ENCODE data around the gene CLRN2.
"Not testable (repeated sequence)": the region's sequence is repeated elsewhere in the genome, so short reads cannot be mapped to it uniquely, and the experiment has no call there.

The CLRN2 gene

DNA sequence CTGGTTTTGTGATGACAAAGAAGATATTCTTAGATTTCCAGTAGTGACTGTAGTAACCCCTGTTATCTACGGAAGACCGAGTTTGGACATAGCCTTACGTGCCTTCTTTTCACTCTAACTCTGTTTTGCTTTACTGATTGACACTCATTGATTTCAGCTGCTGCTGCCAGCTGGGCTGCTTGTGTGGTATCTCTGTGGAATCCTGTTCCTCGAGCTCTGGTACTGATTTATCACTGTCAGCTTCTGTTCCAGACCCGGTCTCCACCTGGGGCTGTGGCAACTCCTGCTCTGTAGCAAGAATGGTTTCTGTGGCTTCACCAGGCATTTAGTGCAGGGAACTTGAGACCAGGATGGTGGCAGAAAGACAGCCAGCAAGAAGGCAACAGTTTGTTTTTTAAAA lies 37.5 kb downstream of the CLRN2 start:
- peaks cover 4% of the 10 kb centered on the region for H3K27me3 Mint-ChIP-seq
- no peaks in the 10 kb centered on the region for H3K36me3 Mint-ChIP-seq
- no peaks in the 10 kb centered on the region for H3K9me3 Mint-ChIP-seq
- H3K4me1 Mint-ChIP-seq, result no peaks in the 10 kb centered on the region
- no peak overlapping the region for H3K4me3 Mint-ChIP-seq
- H3K27ac Mint-ChIP-seq, result no peak overlapping the region

DNA sequence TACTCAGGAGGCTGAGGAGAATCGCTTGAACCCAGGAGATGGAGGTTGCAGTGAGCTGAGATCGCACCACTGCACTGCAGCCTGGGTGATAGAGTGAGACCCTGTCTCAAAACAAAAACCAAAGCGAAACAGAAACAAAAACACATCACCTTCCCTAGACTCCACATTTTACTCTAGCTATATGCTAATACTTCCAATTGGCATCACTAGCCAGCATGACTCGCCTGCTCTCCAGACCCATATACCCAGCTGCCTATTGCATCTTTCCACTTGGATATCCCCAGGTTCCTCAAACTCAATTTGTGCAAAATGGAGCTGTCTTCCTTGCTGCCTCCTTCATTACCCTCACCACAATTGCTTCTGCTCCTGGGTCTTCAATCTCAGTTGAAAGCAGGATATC lies 39.6 kb downstream of the CLRN2 start:
- no peak overlapping the region for H3K4me3 Mint-ChIP-seq
- peaks cover 4% of the 10 kb centered on the region for H3K27me3 Mint-ChIP-seq
- no peaks in the 10 kb centered on the region for H3K4me1 Mint-ChIP-seq
- H3K27ac Mint-ChIP-seq, result no peak overlapping the region
- H3K36me3 Mint-ChIP-seq, result no peaks in the 10 kb centered on the region
- no peaks in the 10 kb centered on the region for H3K9me3 Mint-ChIP-seq

DNA sequence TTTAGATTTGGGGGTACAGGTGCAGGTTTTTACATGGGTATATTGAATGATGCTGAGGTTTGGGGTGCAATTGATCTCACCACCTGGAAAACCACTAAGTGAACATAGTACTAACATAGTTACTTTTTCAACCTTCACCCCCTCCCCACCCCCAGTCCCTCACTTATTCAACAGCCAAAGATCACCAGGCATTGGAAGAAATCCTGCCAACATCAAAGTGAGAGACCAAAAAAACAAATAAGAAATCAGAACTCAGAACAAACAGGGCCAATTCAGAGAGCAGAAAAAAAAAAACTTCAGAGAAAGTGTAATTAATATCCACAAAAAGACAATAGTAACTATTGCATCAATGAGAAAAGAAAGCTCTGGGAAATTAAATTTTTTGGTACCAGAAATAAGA lies 41.5 kb downstream of the CLRN2 start:
- H3K27ac Mint-ChIP-seq, result no peak overlapping the region
- H3K9me3 Mint-ChIP-seq, result no peaks in the 10 kb centered on the region
- no peaks in the 10 kb centered on the region for H3K36me3 Mint-ChIP-seq
- no peaks in the 10 kb centered on the region for H3K4me1 Mint-ChIP-seq
- H3K27me3 Mint-ChIP-seq, result peaks cover 4% of the 10 kb centered on the region
- no peak overlapping the region for H3K4me3 Mint-ChIP-seq

DNA sequence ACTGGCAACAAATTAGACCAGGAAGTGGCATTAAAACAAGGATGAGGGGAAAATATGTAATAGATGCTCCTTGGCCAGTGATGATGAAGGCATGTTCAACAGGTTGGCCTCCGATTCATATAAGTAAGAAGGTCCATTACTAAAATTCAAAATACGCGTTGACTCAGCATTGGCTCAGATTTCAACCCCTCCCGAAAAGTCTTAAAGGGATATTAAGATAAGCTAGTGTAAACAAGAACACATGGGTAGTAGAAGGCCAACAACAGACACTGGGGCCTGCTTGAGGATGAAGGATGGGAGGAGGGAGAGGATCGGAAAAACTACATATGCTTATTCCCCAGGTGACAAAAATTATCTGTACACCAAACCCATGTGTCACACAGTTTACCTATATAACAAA lies 42.9 kb downstream of the CLRN2 start:
- H3K36me3 Mint-ChIP-seq, result no peaks in the 10 kb centered on the region
- H3K27ac Mint-ChIP-seq, result no peak overlapping the region
- H3K27me3 Mint-ChIP-seq, result peaks cover 4% of the 10 kb centered on the region
- H3K4me3 Mint-ChIP-seq, result no peak overlapping the region
- H3K9me3 Mint-ChIP-seq, result no peaks in the 10 kb centered on the region
- H3K4me1 Mint-ChIP-seq, result no peaks in the 10 kb centered on the region

DNA sequence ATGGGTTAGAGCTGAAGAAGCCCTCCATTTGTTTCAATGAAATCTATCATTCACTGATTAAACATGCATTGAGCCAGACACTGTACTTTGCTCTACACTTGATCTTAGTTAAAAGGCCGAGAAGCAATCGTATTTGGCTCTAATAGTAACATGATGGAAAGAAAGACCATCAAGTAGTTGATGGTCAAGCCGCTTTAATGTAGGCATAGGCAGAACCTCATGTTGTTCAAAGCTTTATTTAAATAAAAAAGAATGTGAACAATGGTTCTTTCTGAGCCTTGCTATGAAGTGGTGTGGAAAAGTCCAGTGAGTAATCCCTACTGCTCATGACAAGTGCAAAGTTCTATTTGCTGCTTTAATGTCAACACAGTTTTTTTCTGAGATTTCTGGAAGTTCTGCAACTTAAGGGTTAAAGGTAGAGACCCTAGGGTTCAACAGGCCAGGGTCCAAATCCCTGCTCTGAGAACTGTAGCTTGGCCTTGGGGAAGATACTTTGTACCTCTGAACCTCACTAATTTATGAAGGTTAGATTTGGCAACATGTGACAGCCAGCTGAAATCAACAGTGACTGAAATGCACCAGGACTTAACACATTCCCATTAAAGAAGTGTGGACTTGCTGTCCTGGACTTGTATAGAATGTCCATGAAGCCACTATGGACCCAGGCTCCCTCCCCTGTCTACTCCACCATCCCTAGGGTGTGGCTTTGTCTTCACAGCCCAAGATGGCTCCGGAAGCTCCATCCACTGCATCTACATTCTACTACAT lies 44.2 kb downstream of the CLRN2 start:
- H3K4me3 Mint-ChIP-seq, result no peak overlapping the region
- H3K27me3 Mint-ChIP-seq, result peaks cover 4% of the 10 kb centered on the region
- H3K27ac Mint-ChIP-seq, result no peak overlapping the region
- no peaks in the 10 kb centered on the region for H3K36me3 Mint-ChIP-seq
- H3K4me1 Mint-ChIP-seq, result no peaks in the 10 kb centered on the region
- no peaks in the 10 kb centered on the region for H3K9me3 Mint-ChIP-seq

DNA sequence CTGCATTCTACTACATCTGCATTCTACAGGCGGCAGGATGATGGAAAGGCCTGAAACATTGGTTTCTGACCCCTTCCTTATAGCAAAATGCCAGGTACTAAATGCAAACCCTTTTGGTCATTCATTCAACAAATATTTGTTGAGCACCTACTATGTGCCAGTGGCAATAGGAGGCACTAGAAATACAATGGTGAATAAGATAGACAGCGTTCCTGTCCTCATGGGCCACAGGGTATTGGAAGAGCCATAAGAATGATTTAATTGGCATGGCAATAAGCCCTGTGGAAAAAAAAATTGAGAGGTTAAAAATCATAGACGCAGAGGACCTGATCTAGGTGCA lies 44.7 kb downstream of the CLRN2 start:
- H3K36me3 Mint-ChIP-seq, result no peaks in the 10 kb centered on the region
- no peak overlapping the region for H3K27ac Mint-ChIP-seq
- no peaks in the 10 kb centered on the region for H3K4me1 Mint-ChIP-seq
- H3K4me3 Mint-ChIP-seq, result no peak overlapping the region
- no peaks in the 10 kb centered on the region for H3K9me3 Mint-ChIP-seq
- peaks cover 3% of the 10 kb centered on the region for H3K27me3 Mint-ChIP-seq

DNA sequence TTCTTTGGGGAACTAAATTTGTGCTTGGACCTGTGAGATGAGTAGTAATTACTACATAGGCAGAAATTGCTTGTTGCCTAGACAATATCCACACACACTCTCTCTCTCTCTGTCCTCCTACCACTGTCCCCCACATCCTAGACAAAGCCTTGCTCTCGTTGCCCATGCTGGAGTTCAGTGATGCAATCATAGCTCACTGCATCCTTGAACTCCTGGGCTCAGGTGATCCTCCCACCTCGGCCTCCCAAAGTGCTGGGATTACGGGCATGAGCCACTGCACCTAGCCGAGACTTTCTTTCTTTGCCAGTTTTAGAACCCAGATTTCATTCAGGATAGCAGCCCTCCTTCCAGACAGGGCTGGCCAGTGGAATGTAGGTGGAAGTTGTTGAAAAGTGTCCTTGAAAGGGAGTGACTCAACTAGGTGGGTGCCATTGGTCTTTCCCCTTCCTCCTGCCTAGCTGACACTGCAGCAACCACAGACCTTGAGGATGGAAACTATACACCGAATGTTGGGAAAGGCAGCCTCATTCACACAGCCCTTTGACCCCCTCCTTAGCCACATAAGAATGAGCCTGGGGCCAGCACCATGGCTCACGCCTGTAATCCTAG lies 45.2 kb downstream of the CLRN2 start:
- Mint-ChIP-seq H3K9me3 (no peaks in the 10 kb centered on the region), H3K27ac (no peak overlapping the region), H3K36me3 (no peaks in the 10 kb centered on the region), H3K4me3 (no peak overlapping the region), H3K4me1 (no peaks in the 10 kb centered on the region), H3K27me3 (no peaks in the 10 kb centered on the region)

DNA sequence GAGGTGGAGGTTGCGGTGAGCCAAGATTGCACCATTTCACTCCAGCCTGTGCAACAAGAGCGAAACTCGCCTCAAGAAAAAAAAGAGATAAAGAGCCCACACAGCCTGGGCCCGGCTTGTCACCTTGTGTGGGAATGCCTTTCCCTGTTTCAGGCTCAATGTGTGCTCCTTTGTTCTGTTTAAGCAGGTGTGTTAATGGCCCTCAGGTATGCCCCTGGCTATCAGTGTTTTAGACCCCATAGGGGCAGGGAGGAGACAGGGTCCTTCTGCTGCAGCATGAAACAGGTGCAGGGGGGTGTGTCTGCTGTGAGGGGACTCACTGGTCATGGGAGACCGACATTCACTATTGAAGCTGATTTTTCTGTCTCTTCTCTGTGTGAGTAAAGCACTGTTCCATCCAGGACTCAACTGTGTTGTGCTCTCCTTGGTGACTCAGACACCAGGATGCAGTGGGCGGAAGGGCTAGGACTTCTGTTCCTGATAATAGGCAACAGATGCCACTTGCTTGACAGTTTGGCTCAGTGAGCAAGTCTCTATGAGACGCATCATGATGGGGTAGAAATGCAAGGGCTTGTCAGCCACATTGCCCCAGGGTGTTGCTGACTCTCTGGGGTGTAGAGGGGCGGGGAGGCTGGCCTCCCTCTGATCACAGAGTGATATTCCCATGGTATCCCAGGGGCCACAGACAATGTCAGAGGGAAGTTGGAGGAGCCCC lies 46.4 kb downstream of the CLRN2 start:
- no peaks in the 10 kb centered on the region for H3K27me3 Mint-ChIP-seq
- H3K4me3 Mint-ChIP-seq, result no peak overlapping the region
- H3K27ac Mint-ChIP-seq, result no peak overlapping the region
- H3K36me3 Mint-ChIP-seq, result no peaks in the 10 kb centered on the region
- no peaks in the 10 kb centered on the region for H3K4me1 Mint-ChIP-seq
- no peaks in the 10 kb centered on the region for H3K9me3 Mint-ChIP-seq

DNA sequence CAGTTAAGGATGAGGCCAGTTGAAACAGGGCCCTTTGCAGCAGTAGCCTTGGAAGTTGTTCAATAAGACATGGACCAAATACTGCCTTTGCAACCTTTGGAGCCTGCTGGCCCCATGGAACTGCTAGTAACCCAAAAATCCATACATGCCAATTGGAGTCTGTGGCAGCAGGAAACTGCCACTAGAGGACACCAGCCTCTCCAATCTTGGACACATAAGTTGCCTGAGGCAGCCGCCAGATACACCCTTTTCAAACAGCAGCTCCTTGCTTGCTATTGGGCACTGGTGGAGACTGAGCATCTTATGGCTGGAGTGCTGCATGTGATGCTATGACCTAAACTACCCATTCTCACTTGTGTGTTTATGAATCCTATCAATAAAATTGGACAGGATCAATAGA lies 47.2 kb downstream of the CLRN2 start:
- no peaks in the 10 kb centered on the region for H3K4me1 Mint-ChIP-seq
- H3K27ac Mint-ChIP-seq, result no peak overlapping the region
- no peaks in the 10 kb centered on the region for H3K27me3 Mint-ChIP-seq
- no peak overlapping the region for H3K4me3 Mint-ChIP-seq
- no peaks in the 10 kb centered on the region for H3K36me3 Mint-ChIP-seq
- no peaks in the 10 kb centered on the region for H3K9me3 Mint-ChIP-seq

DNA sequence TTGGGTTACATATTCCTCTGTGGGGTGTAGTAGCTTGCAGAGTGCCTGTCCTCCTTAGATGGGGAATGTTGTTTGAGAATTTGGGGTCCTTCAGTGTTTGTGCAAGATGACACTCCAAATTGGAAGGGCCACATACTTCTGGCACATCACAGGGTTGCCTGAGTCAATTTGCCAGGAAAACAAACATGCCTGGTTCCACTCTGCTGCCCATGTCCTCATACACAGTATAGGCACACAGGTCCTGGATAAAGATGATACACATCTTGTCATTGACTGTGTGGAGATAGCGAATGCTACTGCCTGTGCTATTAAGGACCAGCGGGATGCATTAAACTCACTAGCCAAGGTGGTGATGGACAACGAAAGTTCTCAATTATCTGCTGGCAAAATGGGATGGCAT lies 50.9 kb downstream of the CLRN2 start:
- H3K27me3 Mint-ChIP-seq, result no peaks in the 10 kb centered on the region
- no peaks in the 10 kb centered on the region for H3K9me3 Mint-ChIP-seq

DNA sequence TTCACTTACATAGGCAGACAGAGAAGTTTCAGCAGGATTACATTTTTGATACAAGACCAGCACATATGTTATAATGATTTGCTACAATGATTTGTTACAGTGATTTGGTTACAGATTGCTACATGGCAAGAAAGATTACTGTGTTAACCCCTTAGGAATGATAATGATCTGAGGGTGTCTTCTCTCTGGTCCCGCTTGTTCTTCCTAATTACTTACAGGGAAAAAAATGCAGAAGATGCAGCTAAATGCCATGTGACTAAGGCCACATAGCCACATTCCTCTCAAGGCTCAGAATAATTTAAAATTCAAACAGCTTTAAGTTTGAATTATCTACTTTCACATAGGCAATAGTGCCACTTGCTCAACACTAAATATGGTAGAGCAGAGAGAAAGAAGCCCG lies 52.3 kb downstream of the CLRN2 start:
- H3K9me3 Mint-ChIP-seq, result no peaks in the 10 kb centered on the region
- no peaks in the 10 kb centered on the region for H3K4me1 Mint-ChIP-seq

More for the DNA sequence above, 50.9 kb downstream of the CLRN2 start:
- H3K4me1 Mint-ChIP-seq, result no peaks in the 10 kb centered on the region
- H3K27ac Mint-ChIP-seq, result no peak overlapping the region
- no peaks in the 10 kb centered on the region for H3K36me3 Mint-ChIP-seq
- H3K4me3 Mint-ChIP-seq, result no peak overlapping the region

DNA sequence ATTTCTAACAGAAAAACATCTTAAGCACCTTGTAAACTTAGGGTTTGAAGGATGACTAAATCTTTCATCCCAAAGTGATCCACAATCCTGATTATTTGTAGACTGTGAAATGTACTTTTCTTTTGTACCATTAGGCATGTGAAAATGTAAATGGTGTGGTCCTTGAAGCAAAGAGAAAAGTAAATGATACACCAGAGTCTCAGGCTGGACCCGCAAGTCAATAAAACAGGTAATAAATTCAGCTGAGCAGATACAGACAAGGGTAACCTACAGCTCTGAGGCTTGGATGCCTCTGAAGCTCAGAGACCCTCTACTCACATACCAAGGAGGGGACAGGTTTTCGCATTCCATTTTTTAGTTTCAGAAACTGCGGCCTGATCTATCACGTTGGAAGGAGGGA lies 59.2 kb downstream of the CLRN2 start:
- no peaks in the 10 kb centered on the region for H3K9me3 Mint-ChIP-seq
- peaks cover 3% of the 10 kb centered on the region for H3K36me3 Mint-ChIP-seq
- peaks cover 17% of the 10 kb centered on the region for H3K4me1 Mint-ChIP-seq
- no peak overlapping the region for H3K4me3 Mint-ChIP-seq
- no peaks in the 10 kb centered on the region for H3K27me3 Mint-ChIP-seq
- H3K27ac Mint-ChIP-seq, result no peak overlapping the region

More for the DNA sequence above, 52.3 kb downstream of the CLRN2 start:
- Mint-ChIP-seq H3K27me3 (no peaks in the 10 kb centered on the region), H3K27ac (no peak overlapping the region), H3K36me3 (no peaks in the 10 kb centered on the region), H3K4me3 (no peak overlapping the region)

DNA sequence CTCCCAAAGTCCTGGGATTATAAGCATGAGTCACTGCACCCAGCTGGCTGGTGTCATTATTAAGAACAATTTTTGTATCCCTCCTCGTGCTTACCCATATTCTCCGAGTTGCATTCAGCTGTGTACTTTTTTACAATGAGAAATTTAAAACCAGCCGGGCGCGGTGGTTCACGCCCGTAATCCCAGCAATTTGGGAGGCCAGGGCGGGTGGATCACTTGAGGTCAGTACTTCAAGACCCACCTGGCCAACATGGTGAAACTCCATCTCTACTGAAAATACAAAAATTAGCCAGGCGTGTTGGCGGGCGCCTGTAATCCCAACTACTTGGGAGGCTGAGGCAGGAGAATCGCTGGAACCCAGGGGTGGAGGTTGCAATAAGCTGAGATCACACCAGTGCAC lies 60.2 kb downstream of the CLRN2 start:
- peaks cover 23% of the 10 kb centered on the region for H3K4me1 Mint-ChIP-seq

More for the DNA sequence above, 60.2 kb downstream of the CLRN2 start:
- H3K4me3 Mint-ChIP-seq, H3K9me3 Mint-ChIP-seq, H3K36me3 Mint-ChIP-seq, H3K27me3 Mint-ChIP-seq, H3K27ac Mint-ChIP-seq: not testable (repeated sequence)
